SK-N-DZ (cell line): ENCODE results near the gene SLC12A4.
"Not testable (repeated sequence)": the region's sequence is repeated elsewhere in the genome, so short reads cannot be mapped to it uniquely, and the experiment has no call there.

ENCODE experiments used
- DNase-seq: peaks from one replicate; pipeline ENCODE4 v3.0.0-alpha.2; 2015; ENCODE audit warnings: low spot score

SLC12A4 gene

GRCh38 chr16:67928147-67928546, 40.3 kb downstream of the SLC12A4 start:
- no peak for DNase-seq

- DNase-seq, result no peak
These were observed 41.1 kb downstream of the SLC12A4 start for GRCh38 chr16:67927131-67927941.

- peak; percentile 68 for DNase-seq
These were observed 42.2 kb downstream of the SLC12A4 start for GRCh38 chr16:67926181-67926750.

GRCh38 chr16:67924140-67924906, 44.1 kb downstream of the SLC12A4 start:
- DNase-seq, result no peak

- no peak for DNase-seq
These were observed 44.9 kb downstream of the SLC12A4 start for GRCh38 chr16:67923414-67924116.

GRCh38 chr16:67922740-67923139, 45.7 kb downstream of the SLC12A4 start:
- no peak for DNase-seq

- no peak for DNase-seq
These were observed 46.2 kb downstream of the SLC12A4 start for GRCh38 chr16:67922221-67922620.

GRCh38 chr16:67919622-67920221, 48.7 kb downstream of the SLC12A4 start:
- no peak for DNase-seq

GRCh38 chr16:67917852-67918236, 50.6 kb downstream of the SLC12A4 start:
- DNase-seq, result no peak

GRCh38 chr16:67917140-67917851, 51.1 kb downstream of the SLC12A4 start:
- DNase-seq, result no peak

- no peak for DNase-seq
These were observed 52.4 kb downstream of the SLC12A4 start for GRCh38 chr16:67915831-67916723.

GRCh38 chr16:67915496-67915769, 53.0 kb downstream of the SLC12A4 start:
- DNase-seq, result not testable (repeated sequence)

- DNase-seq, result no peak
These were observed 53.5 kb downstream of the SLC12A4 start for GRCh38 chr16:67914758-67915495.

- no peak for DNase-seq
These were observed 58.3 kb downstream of the SLC12A4 start for GRCh38 chr16:67910158-67910557.

GRCh38 chr16:67909056-67909742, 59.2 kb downstream of the SLC12A4 start:
- no peak for DNase-seq

GRCh38 chr16:67907397-67908180, 60.8 kb downstream of the SLC12A4 start:
- no peak for DNase-seq

- no peak for DNase-seq
These were observed 65.6 kb downstream of the SLC12A4 start for GRCh38 chr16:67902831-67903230.

- no peak for DNase-seq
These were observed 66.7 kb downstream of the SLC12A4 start for GRCh38 chr16:67901734-67902133.
